GM11168 (cell line): Measurements from ENCODE around the gene TMEM134.
"Not testable (repeated sequence)": the region's sequence is repeated elsewhere in the genome, so short reads cannot be mapped to it uniquely, and the experiment has no call there.

Experiments
- in situ Hi-C: fragments of 300-500 bp; cut with MboI; formaldehyde crosslinking; loops from one replicate; pipeline ENCODE4 v1.12.0; 2022; ENCODE audit warnings: low sequenced_read_pairs; ENCODE audit not compliant: unreplicated experiment

The TMEM134 gene

DNA sequence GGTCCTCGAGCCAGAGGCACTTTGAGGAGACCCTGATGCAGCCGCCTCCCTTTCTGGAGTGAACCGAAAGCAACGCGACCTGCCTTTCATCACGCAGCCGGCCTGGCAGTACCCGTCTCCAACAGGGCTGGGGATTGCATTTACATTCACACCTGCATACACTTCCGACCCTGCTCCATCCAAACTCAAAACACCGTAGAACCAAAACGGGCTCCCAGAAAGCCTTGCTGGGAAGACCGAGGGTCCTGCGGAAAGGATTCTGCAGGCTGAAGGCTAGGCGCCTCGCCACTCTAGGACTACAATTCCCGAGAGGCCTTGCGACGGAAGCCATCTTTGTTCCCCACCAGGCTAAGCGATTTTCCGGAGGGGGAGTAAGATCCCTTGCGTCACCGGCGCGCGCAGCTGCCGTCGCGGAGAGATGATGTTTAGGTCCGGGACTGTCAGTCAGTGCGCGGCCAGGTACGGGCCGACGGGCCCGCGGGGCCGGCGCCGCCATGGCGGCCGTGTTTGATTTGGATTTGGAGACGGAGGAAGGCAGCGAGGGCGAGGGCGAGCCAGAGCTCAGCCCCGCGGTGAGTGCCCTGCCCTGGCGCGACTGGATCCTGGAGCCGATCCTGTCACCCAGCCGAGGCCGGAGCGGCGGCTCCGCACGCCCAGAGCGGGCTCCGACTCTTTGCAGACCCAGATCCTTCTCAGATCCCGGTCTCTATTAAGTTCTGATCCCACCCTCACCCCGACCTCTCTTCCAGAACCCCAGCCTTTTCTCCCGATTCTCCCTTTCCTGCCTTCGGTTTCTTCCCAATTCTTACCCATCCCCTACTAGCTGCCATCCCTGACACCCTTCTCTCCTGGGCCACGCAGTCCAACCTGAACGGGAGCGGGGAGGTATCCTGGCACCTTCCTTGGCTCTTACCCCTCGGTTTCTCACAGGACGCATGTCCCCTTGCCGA, 40.7 kb downstream of the TMEM134 start, which contains the start of gene RPS6KB2:
TSS of gene RPS6KB2 (plus strand) at position 443 of the 950 bp plus-strand sequence. CDS start at position 495, 52 bp downstream.
- in situ Hi-C loops, result no loop called here

DNA sequence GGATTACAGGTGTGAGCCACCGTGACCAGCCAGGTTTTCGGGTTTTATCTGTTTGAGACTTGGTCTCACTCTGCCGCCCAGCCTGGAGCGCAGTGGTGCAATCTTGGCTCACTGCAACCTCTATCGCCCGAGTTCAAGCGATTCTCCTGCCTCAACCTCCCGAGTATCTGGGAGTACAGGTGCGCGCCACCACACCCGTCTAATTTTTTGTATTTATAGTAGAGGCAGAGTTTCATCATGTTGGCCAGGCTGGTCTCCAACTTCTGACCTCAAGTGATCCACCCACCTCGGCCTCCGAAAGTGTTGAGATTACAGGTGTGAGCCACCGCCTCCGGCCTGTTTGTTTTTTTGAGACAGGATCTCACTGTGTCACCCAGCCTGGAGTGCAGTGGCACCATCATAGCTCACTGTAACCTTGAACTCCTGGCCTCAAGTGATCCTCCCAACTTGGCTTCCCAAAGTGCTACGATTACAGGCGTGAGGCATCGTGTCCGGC, 41.6 kb downstream of the TMEM134 start:
- in situ Hi-C loops, result not testable (repeated sequence)

DNA sequence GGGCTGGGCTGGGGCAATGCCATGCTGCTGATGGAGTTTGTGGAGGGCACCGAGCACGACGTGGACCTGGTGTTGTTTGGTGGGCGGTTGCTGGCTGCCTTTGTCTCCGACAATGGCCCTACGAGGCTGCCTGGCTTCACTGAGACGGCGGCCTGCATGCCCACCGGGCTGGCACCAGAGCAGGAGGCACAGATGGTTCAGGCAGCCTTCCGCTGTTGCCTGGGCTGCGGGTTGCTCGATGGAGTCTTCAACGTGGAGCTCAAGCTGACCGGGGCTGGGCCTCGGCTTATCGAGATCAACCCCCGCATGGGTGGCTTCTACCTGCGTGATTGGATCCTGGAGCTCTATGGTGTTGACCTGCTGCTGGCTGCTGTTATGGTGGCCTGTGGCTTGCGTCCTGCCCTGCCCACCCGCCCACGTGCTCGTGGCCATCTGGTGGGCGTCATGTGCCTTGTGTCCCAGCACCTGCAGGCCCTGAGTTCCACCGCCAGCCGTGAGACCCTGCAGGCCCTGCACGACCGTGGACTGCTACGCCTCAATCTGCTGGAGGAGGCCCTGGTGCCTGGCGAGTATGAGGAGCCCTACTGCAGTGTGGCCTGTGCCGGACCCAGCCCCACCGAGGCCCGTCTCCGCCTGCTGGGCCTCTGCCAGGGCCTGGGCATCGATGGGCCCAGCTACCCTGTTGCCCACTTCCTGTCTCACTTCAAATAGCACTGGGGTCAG, 45.0 kb downstream of the TMEM134 start:
- in situ Hi-C loops, result no loop called here

DNA sequence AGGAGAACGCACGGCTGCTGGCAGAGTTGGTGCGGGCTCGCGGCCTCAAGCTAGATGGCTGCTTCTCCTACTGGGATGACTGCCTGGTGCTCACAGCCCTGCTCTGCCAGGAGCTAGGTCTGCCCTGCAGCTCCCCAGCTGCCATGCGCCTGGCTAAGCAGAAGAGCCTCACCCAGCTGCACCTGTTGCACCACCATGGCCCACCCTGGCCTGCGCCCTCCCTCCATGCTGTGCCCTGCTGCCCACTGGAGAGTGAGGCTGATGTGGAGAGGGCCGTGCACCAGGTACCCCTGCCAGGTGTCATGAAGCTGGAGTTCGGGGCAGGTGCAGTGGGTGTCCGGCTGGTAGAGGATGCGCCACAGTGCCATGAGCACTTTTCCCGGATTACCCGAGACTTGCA, 45.6 kb downstream of the TMEM134 start:
- in situ Hi-C loops, result no loop called here

DNA sequence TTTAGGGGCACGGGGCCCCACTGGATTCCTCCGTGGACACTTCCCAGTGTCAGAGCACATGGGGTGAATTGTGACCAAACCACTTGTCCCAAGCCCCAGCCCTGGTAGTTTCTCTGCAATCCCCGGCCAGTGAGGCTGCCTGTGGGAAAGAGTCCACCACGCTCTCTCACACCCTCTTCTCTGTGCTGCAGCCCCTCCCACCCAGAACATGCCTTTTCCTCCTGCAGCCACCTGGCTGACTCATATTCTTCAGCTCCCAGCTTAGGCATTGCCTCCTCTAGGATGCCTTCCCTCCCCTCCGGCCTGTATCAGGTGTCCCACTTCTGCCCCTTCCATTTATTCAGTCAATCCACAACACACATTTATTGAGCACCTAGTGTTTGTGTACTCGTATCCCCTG, 46.2 kb downstream of the TMEM134 start:
- in situ Hi-C loops, result no loop called here

DNA sequence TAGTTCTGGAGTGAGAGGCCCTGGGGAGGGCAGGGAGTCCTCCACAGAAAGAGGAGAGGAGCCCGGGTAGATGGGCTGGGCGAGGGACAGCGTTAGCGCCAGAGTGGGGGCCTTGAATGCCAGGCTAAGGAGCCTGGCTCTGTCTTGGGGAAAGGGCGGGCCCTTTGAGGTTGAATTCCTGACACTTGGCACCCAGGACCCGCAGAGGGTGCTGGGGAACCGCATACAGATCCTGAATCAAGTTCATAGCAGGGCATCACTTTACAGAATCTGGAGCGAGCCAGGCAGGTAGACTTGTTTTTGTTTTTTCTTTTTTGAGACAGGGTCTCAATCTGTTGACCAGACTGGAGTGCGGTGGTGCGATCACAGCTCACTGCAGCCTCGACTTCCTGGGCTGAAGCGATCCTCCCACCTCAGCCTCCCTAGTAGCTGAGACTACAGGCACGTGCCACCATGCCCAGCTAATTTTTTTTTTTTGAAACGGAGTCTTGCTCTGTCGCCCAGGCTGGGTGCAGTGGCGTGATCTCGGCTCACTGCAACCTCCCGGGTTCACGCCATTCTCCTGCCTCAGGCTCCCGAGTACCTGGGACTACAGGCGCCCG, 47.5 kb downstream of the TMEM134 start:
- in situ Hi-C loops, result no loop called here

DNA sequence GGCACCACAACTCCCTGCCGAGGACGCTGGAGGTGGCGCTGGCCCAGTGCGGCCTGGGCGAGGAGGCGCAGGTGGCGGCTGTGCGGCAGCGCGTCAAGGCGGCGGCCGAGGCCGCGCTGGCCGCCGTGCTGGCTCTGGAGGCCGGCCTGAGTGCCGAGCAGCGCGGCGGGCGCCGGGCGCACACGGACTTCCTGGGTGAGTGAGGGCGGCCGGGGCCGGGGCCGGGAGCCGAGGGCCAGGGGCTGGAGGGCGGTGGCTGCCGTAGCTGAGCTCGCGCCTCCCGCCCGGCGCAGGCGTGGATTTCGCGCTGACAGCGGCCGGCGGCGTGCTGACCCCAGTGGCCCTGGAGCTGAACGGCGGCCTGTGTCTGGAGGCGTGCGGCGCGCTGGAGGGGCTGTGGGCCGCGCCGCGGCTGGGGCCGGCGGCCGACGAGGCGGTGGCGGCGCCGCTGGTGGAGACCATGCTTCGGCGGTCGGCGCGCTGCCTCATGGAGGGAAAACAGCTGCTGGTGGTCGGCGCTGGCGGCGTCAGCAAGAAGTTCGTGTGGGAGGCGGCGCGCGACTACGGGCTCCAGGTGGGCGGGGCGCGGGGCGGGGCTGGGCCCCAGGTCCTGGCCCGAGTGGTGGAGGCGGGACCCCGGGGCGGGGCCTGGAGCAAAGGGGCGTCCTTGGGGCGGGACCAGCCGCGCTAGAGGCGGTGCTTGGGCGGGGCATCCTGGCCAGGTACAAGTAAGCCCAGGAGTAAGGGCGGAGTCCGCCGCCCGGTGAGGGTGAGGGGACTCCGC, 48.2 kb downstream of the TMEM134 start:
- in situ Hi-C loops, result no loop called here

DNA sequence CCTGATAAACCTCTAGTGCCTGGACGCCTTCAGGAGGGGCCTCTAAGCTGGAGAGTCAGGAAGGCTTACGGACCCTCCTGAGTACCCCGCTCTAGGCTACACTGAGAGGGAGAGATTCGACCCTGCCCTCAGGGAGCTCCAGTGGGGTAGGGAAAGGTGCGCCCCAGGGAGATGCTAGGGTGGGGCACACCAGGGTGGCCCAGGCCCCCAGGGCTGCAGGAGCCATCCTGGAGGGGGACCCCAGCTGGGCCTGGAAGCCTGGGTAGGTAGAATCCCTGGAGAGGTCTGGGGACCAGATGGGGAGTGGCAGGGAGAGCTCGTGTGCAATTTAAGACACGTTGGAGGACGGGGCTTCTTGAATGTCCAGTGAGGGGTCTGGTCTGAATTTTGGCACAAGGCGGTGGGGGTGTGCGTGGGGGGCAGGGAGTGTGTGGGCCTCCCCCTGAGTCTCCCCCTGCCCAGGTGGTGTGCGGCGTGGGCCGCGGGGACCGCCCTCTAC, 48.9 kb downstream of the TMEM134 start:
- in situ Hi-C loops, result no loop called here

DNA sequence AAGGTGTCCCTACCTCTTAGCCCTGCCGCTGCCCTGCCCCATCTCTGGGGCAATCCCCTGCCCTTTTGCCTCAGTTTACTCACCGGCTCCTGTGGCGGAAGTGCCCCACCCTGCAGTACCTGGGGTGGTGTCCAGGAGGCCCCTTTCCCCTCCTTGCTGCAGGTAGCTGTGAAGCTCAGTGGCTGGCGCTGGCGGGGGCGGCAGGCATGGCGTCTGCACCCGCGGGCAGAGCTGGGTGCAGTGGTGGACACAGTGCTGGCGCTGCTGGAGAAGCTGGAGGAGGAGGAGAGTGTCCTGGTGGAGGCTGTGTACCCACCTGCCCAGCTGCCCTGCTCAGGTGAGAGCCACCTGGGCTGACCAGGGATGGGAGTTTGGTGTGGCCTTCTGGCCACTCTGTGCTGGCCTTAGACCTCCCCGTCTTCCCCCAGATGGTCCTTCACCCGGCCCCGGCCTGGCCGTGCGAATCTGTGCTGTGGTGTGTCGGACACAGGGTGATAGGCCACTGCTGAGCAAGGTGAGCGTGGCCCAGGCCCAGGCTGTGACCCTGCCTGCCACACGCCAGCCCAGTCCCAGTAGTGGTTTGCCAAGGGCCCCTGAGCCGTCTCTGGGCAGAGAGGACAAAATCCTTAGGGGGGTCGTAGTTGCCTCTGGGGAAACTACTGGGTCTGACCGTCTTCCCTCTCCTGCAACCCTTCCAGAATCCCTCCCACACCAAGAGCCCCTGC, 49.6 kb downstream of the TMEM134 start:
- in situ Hi-C loops, result no loop called here

DNA sequence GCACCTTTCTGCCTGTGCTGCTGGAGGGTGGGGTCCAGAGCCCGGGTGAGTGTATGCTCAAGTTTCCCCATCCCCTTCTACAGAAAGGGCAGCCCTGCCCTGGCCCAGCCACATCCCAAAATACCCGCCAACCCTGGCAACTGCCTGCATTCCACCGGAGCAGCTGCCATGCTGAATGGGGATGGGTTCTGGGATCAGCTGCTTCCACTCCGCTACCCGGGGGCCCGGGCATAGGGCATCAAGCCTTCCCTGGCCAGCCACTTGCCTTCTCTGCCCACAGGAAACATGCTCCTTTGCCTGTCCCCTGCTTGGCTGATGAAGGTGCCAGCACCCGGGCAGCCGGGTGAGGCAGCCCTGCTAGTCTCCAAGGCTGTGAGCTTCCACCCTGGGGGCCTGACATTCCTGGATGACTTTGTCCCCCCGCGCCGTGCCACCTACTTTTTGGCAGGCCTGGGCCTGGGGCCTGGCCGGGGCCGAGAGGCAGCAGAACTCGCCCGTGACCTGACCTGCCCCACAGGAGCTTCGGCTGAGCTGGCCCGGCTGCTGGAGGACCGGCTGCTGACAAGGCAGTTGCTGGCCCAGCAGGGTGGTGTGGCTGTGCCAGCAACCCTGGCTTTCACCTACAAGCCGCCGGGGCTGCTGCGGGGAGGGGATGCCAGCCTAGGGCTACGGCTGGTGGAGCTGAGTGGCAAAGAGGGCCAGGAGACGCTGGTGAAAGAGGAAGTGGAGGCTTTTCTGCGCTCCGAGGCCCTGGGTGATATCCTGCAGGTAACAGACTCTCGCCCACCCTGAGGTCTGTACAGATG, 50.4 kb downstream of the TMEM134 start:
- in situ Hi-C loops, result no loop called here

DNA sequence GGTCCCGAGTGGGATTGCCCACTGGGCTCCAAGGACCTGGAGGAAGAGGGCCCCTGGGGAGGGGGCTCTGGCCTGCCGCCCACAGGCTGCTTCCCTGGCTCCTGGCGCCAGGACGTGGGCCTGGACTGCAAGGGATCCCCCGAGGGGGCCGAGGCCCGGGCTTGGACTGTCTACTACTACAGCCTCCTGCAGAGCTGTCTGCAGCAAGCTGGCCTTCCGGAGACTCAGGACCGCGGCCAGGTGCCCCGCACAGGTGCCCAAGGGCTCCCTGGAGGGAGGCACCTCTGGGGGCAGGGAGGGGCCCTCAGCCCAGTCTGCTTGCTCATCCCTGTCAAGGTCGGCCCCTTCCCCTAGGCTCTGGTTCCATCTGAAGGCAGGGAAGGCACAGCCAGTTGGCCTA, 51.6 kb downstream of the TMEM134 start:
- in situ Hi-C loops, result no loop called here

DNA sequence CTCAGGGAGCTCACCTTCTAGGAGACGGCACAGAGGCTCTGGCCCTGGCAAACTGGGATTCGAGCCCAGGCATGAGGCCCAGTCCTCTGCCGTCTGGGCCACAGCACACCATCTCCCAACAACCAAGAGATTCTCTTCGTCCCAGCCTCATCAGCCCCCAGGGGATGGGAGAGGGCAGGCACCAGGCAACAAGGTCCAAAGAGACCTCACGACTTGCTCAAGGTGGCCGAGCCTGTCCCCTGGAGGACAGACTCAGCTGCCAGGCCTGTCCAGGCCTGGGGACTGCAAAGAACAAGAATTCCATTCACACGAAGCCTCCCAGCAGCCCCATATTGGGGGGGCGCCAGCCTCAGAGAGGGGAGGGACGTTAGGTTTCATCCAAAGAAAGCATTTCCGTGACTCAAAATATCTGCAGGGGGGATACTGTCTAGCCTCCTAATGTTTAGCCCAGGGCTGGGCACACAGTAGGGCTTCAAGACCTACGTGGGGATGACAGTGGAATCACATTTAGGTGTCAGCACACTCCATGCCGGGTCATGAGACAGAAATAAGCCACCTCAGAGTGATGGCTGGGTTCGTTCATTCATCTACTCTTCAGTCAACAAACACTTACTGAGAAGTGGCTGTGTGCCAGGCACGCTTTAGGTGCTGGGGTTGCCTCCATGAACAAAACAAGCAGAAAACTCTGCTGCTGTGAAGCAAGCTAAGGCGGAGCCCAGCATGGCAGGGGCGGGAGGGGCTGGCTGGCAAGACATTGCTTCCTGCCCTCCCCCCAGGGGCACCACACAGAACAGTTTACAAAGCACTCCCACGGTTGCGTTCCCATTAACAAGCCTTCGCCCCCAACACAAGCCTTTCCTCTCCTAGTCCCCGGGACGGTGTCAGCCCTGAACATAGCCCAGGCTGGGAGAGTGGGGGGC, 52.4 kb downstream of the TMEM134 start:
- in situ Hi-C loops, result no loop called here

DNA sequence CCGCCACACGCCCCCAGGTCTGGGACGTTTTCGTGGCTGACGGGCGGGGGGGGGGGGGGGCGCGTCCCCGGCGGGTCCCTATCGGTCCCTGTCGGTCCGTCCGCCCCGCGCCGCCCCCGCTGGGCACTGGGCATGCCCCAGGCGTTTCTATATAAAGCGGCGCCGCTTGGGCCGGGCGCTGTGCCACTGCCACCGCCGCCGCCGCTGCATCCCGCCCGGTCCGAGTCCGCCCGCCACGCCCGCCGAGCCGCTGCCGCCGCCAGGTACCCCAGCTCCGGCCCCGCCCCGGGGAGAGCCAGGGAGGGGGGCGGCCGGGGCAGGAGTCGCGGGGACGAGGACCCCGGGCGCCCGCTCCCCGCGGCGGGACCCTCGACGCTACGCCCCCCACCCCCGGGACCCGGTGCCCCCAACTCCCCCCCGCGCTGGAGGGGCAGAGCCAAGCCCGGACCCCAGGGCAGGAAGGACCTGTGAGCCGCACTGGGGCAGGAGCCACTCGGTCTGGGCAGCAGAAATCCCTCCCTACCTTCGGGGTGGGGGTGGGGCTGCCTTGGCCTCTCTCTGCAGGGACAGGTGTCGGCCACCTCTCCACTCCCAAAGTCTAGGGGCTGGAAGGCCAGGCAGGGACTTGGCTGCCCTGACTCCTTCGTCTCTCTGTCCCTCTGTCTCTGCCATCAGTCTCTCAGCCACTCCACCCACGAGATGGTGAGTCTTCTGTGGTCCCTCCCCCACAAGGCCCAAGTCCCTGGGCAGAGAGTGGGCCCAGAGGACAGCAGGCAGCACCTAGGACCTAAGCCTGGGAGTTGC, 53.3 kb downstream of the TMEM134 start, which contains the start of gene CARNS1:
TSS of gene CARNS1 (plus strand) at position 178 of the 804 bp plus-strand sequence. CDS start at position 700, 522 bp downstream.
- in situ Hi-C loops, result no loop called here

DNA sequence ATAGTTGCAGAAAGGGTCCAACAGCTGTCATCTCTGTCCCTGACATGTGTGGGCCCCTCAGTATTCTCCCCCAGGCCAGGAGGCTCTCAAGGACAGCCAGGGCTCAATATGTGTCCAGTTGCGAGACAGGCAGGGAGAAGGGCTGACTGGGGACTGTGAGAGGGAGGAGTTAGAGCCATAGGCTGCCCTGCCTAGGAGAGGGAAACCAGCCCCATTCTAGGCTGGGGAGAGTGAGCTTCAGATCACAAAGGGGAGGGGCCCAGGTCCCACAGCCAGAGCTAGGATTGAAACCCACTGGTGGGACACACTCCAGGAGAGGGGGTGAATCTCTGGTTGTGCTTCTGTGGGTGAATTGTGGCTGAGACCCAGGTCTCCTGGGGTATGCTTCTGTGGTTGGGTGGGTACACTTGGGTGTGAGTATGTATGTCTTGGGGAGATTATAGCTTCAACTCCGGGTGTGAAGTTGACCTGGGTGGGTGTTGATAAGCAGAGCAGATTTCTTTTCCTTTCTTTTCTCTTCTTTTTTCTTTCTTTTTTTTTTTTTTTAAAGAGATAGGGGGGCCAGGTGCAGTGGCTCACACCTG, 55.7 kb downstream of the TMEM134 start:
- in situ Hi-C loops, result no loop called here

DNA sequence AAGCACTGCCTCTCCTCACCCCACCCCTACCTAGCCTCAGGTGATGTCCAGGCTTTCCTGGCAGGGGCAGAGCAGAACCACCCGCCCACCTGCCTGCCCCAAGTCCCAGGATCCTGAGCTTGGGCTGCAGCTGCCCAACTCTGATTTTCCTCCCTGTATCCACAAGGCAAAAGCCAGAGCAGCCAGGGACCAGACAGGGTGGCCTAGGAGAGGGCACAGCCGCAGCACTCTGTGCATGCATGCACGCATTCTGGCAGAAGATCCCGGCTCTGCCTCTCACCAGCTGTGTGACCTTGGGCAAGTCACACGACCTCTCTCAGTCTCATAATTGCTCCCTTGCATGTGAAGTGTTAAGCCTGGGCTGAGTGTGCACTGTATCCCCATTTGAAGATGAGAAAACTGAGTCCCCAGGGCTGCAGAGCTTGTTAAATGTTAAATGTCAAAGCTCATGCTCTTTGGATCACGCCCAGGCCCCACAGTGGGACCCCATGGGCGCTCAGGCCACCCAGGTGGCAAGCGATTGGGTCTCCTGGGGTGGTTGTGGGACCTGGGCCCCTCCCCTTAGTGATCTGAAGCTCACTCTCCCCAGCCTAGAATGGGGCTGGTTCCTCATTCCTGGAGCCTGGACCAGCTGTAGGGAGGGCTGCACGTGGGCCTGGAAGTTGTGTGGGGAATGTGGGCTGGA, 56.4 kb downstream of the TMEM134 start:
- in situ Hi-C loops, result no loop called here

DNA sequence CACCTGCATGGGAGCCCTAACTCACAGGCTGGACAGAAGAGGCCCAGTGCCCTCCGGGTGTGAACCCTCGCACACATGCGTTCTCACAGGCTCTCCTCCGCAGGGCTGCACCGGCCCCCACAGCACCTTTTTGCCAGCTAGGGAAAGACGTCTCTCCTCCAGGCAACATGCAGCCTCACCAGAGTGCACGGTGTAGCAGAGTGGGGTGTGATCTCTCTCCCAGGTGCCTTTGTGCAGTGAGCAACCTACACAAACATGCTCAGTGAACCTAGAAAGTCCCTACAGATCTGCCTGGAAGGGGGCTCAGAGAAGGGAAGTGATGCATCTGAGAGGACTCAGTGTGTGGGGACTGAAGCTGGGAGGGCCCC, 57.3 kb downstream of the TMEM134 start:
- in situ Hi-C loops, result no loop called here
